ENCODE measurements around the gene OR1F1.

The OR1F1 gene

DNA sequence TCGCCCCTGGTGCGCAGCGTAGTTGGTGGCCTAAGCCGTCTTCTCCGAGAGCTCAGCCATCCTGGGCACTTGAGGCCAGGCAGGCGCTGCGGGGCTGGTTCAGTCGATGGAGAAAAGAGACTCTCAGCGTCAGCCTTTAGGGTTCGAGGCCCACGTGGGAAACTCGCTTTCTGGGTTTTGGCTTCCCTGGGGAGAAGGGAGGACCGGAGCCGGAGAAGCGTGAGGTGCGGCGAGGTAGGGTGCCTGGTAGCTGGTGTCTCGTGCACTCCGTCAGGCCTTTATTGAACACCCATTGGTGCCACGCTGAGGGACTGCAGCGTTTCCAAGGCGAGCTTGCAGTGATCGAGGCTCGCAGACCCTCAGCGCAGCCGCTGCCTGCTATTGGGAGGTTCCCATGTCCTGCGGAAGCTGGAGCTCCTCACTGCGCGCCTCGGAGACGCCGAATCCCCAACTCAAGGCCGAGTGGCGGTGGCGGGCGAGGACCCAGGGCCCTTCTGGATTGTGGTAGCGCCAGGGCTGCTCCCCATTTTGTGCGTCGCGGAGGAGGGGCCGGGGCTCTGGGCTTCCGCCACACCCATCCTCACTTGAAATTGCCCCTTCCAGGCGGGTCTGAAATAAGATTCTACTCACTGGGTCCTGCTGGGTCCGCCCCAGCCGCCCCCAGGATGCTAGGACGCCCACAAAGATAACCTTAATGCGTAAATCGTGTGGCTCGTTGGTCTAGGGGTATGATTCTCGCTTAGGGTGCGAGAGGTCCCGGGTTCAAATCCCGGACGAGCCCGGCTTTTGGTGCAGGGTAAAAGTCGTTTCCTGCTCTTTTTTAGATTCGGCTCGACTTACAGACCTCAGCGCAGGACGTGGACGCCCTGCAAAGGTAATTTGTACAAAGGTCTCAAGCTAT, 1.2 kb downstream of the OR1F1 start:
- peak overlapping the region; percentile 69 for H3K4me3 ChIP-seq (ENCODE audit: low read depth, low read length)
- TF ChIP-seq, protein P1, sequence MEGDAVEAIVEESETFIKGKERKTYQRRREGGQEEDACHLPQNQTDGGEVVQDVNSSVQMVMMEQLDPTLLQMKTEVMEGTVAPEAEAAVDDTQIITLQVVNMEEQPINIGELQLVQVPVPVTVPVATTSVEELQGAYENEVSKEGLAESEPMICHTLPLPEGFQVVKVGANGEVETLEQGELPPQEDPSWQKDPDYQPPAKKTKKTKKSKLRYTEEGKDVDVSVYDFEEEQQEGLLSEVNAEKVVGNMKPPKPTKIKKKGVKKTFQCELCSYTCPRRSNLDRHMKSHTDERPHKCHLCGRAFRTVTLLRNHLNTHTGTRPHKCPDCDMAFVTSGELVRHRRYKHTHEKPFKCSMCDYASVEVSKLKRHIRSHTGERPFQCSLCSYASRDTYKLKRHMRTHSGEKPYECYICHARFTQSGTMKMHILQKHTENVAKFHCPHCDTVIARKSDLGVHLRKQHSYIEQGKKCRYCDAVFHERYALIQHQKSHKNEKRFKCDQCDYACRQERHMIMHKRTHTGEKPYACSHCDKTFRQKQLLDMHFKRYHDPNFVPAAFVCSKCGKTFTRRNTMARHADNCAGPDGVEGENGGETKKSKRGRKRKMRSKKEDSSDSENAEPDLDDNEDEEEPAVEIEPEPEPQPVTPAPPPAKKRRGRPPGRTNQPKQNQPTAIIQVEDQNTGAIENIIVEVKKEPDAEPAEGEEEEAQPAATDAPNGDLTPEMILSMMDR (IDR thresholded peaks at IDR 0.05; ENCODE audit: low read depth, low read length): no peak

DNA sequence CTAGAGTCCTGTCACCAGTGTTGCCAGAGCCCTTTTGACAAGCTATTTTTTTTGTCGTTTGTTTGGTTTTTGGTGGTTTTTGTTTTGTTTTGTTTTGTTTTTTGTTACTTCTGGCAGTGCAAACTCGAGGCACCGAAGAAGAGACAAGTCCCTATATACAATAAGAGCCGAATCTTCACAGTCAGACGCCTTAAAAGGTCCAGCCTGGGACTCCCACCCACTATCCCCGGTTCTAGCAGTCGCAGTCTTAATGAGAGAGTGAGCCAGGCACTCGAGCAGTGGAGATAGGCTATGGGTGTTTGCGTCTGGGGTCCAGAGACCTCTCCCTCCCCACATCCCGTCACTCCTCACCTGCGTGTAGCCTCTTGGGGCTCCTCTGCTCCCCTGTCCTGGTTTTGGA, 1.9 kb downstream of the OR1F1 start:
- TF ChIP-seq, protein P1 (IDR thresholded peaks at IDR 0.05; ENCODE audit: low read depth, low read length): no peak
- H3K4me3 ChIP-seq (ENCODE audit: low read depth, low read length): peak overlapping the region; percentile 69

DNA sequence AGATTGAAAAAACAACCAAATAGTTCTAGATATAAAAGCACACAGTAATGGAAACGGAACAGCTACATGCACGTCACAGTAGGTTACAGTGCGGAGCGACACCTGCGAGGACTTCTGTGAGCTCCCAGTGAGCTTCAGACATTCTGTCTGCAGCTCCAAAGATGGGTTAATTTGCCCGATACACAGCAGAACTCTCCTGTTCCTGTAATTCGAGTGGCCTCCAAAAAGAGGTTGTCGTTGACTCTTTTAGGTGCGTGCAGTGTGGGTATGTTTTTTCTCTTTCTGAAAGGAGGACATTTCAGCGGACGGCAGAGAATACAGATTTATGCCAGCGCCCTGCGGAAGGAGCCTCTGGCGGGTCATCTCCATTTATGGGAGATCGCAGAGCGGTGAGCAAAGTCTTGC, 2.9 kb downstream of the OR1F1 start:
- TF ChIP-seq, protein P1 (IDR thresholded peaks at IDR 0.05; ENCODE audit: low read depth, low read length): no peak
- peak overlapping the region; percentile 41 for H3K4me3 ChIP-seq (ENCODE audit: low read depth, low read length)

DNA sequence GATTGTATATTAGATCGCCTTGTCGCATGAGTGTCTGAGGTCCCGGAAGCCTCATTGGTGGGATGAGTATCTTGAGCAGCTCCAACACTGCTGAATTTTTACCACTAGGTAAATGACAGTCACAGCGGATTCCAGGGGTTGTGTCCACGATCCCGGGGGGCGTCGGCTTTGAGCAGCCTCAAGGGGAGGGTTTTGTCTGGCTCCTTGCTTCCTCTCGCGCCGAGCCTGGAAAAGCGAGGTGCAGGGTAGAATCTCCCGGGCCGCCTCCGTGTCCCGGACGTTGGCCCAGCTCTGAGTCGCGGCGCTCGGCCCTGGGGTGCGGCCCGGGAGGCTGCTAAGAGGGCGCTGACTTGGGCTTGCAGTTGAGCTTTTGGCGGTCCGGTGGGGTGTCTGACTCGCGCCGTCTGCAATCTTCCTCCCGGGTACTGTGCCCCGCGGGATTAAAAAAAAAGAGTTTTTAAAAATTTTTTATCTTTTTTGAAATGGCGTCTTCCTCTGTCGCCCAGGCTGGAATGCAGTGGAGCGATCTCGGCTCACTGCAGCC, 4.5 kb downstream of the OR1F1 start:
- H3K4me3 ChIP-seq (ENCODE audit: low read depth, low read length): no peak overlapping the region
- TF ChIP-seq, protein P1 (IDR thresholded peaks at IDR 0.05; ENCODE audit: low read depth, low read length): no peak

DNA sequence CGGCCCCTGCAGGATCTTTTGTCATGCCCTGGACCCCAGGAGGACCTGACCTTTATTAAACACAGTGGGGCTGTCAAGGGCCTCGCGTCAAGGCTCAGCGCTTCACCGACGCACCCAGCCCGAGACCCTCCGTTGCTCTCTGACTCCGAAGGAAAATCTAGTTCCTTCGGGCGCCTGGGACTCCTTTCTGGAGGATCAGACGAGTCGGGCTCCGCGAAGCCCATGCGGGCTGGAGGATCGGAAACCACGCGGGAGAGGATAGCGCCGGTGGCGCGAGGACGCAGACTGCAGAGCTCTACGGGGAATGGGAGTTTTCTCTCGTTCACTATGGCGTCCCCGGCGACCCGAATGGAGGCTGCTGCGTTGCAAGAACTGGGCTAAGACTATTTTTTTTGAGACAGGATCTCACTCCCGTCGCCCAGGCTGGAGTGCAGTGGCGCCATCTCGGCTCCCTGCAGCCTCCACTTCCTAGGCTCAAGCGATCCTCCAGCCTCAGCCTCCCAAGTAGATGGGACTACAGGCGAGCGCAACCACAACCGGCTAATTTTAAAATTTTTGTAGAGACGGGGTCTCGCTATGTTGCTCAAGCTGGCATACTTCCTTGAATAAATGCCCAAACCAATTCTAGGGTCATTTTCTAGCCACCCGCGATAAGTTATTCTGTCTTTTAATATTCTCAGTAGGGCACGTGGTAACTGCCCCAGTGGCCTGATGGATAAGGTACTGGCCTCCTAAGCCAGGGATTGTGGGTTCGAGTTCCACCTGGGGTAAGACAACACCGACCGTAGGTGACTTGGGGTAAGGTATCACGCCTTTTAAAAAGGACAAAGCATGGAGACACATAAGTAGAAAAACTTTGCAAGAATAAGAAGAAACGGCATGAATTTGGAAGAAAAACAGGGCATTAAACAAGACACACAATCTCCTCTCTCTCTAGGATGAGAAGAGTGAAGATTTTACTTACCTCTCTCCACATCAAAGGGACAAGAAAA, 5.5 kb downstream of the OR1F1 start:
- H3K4me3 ChIP-seq (ENCODE audit: low read depth, low read length): no peak overlapping the region
- TF ChIP-seq, protein P1 (IDR thresholded peaks at IDR 0.05; ENCODE audit: low read depth, low read length): no peak

DNA sequence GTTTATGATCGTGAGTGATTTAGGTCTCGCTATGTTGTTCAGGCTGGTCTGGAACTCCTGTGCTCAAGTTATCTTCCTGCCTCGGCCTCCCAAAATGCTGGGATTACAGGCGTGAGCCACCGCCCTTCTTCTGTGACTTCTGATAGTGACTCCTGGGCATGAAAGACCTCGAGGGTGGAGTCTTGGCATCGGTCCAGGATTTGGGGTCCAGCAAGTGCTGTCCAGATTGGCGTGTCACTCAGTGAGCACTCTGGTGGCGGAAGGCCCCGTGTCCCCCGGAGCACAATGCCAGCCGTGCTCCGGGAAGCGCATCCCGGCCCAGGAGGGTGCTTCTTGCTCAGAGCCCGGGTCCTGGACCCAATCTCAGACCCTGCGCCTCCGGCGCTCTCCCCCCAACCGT, 6.8 kb downstream of the OR1F1 start:
- TF ChIP-seq, protein P1 (IDR thresholded peaks at IDR 0.05; ENCODE audit: low read depth, low read length): no peak
- H3K4me3 ChIP-seq (ENCODE audit: low read depth, low read length): no peak overlapping the region
